ENCODE data around the gene VSTM2L. TPM values are rescaled to one million over a fixed set of nuclear protein-coding genes. Genes with fewer than 3 reads are reported as not detected.

Gene VSTM2L
- total and polyA plus RNA-seq, 2 of the 13 experiments (the other 11 are each of a cell fraction or from before 2014, with no cell fraction given) = not detected

DNA sequence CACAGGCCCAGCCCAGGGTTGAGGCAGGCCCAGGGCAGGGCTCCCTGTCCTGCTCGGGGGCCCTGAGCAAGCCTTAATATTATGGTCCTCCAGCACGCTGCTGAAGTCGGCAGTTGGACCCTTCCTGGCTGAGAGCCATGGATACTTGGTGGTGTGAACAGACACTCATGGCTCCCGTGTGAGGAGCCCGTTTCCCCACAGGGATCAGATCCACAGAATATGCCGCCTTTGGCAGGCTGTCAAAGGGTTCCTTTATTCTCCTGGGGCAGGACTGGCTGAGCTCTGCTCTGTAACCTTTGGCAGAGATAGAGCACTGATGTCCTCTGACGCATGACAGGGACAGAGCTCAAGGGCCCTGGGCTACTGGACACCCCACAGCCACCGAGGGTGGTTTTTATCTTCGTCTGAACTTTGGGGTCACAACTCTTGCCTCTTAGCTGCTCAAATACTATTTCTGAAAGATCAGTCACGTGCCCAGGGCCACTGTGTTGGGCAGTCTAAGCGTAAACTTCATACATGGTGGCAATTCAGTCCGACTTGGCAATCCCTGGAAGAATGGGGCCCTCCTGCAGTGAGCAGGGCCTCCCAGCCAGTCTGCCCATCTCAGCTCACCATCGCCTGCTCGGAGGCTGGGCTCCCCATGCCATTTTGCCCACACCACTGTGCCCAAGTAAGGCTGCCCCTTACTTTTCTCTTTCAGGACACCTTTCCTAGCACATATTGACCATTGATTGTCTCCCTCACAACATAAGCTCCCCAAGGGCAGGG lies 81.3 kb downstream of the VSTM2L start (continued):
- TF ChIP-seq, protein P1, sequence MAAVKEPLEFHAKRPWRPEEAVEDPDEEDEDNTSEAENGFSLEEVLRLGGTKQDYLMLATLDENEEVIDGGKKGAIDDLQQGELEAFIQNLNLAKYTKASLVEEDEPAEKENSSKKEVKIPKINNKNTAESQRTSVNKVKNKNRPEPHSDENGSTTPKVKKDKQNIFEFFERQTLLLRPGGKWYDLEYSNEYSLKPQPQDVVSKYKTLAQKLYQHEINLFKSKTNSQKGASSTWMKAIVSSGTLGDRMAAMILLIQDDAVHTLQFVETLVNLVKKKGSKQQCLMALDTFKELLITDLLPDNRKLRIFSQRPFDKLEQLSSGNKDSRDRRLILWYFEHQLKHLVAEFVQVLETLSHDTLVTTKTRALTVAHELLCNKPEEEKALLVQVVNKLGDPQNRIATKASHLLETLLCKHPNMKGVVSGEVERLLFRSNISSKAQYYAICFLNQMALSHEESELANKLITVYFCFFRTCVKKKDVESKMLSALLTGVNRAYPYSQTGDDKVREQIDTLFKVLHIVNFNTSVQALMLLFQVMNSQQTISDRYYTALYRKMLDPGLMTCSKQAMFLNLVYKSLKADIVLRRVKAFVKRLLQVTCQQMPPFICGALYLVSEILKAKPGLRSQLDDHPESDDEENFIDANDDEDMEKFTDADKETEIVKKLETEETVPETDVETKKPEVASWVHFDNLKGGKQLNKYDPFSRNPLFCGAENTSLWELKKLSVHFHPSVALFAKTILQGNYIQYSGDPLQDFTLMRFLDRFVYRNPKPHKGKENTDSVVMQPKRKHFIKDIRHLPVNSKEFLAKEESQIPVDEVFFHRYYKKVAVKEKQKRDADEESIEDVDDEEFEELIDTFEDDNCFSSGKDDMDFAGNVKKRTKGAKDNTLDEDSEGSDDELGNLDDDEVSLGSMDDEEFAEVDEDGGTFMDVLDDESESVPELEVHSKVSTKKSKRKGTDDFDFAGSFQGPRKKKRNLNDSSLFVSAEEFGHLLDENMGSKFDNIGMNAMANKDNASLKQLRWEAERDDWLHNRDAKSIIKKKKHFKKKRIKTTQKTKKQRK (IDR thresholded peaks at IDR 0.05; ENCODE audit: low read length) = no peak
- TF ChIP-seq ZNF337 (CRISPR knock-in tag; IDR thresholded peaks at IDR 0.05; ENCODE audit: borderline replicate concordance, low read depth) (no peak), ZNF234 (CRISPR knock-in tag; conservative IDR thresholded peaks at IDR 0.05) (no peak), REXO4 (CRISPR knock-in tag; IDR thresholded peaks at IDR 0.05; ENCODE audit: borderline replicate concordance) (no peak), BCL6 (CRISPR knock-in tag; IDR thresholded peaks at IDR 0.05) (peak; percentile 60; the same call in 1 of the 2 replicates), ZFP82 (CRISPR knock-in tag; IDR thresholded peaks at IDR 0.05; ENCODE audit: borderline replicate concordance) (no peak), ZSCAN31 (CRISPR knock-in tag; IDR thresholded peaks at IDR 0.05; ENCODE audit: low read depth) (peak; percentile 60; the same call in 1 of the 2 replicates), PPARG (CRISPR knock-in tag; conservative IDR thresholded peaks at IDR 0.05) (peak; percentile 99), GATA4 (IDR thresholded peaks at IDR 0.05; ENCODE audit: borderline replicate concordance, low read depth) (no peak), ZBTB20 (CRISPR knock-in tag; IDR thresholded peaks at IDR 0.05; ENCODE audit: borderline replicate concordance, low read depth) (0 out of 2 replicates have a peak, but pooled peaks have one; percentile 25), RARG (CRISPR knock-in tag; IDR thresholded peaks at IDR 0.05; ENCODE audit: low read depth) (no peak), NFYB (CRISPR knock-in tag; IDR thresholded peaks at IDR 0.05) (no peak), KMT2A (CRISPR knock-in tag; IDR thresholded peaks at IDR 0.05) (no peak), ZC3H13 (CRISPR knock-in tag; IDR thresholded peaks at IDR 0.05) (no peak), HNRNPK (IDR thresholded peaks at IDR 0.05; ENCODE audit: low read depth, low read length, poor library complexity, severe bottlenecking) (no peak), ZNF761 (CRISPR knock-in tag; conservative IDR thresholded peaks at IDR 0.05) (peak; percentile 74; the same call in 1 of the 2 replicates)
- TF ChIP-seq, protein P2, sequence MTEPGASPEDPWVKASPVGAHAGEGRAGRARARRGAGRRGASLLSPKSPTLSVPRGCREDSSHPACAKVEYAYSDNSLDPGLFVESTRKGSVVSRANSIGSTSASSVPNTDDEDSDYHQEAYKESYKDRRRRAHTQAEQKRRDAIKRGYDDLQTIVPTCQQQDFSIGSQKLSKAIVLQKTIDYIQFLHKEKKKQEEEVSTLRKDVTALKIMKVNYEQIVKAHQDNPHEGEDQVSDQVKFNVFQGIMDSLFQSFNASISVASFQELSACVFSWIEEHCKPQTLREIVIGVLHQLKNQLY (CRISPR knock-in tag; IDR thresholded peaks at IDR 0.05) = peak; percentile 57; the same call in 1 of the 2 replicates
- TF ChIP-seq, protein P3, sequence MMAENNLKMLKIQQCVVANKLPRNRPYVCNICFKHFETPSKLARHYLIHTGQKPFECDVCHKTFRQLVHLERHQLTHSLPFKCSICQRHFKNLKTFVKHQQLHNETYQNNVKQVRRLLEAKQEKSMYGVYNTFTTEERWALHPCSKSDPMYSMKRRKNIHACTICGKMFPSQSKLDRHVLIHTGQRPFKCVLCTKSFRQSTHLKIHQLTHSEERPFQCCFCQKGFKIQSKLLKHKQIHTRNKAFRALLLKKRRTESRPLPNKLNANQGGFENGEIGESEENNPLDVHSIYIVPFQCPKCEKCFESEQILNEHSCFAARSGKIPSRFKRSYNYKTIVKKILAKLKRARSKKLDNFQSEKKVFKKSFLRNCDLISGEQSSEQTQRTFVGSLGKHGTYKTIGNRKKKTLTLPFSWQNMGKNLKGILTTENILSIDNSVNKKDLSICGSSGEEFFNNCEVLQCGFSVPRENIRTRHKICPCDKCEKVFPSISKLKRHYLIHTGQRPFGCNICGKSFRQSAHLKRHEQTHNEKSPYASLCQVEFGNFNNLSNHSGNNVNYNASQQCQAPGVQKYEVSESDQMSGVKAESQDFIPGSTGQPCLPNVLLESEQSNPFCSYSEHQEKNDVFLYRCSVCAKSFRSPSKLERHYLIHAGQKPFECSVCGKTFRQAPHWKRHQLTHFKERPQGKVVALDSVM (CRISPR knock-in tag; IDR thresholded peaks at IDR 0.05) = no peak
- TF ChIP-seq, protein P4, sequence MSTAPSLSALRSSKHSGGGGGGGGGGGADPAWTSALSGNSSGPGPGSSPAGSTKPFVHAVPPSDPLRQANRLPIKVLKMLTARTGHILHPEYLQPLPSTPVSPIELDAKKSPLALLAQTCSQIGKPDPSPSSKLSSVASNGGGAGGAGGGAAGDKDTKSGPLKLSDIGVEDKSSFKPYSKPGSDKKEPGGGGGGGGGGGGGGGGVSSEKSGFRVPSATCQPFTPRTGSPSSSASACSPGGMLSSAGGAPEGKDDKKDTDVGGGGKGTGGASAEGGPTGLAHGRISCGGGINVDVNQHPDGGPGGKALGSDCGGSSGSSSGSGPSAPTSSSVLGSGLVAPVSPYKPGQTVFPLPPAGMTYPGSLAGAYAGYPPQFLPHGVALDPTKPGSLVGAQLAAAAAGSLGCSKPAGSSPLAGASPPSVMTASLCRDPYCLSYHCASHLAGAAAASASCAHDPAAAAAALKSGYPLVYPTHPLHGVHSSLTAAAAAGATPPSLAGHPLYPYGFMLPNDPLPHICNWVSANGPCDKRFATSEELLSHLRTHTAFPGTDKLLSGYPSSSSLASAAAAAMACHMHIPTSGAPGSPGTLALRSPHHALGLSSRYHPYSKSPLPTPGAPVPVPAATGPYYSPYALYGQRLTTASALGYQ (CRISPR knock-in tag; IDR thresholded peaks at IDR 0.05) = peak; percentile 16; the same call in 1 of the 2 replicates
- TF ChIP-seq, protein P5, sequence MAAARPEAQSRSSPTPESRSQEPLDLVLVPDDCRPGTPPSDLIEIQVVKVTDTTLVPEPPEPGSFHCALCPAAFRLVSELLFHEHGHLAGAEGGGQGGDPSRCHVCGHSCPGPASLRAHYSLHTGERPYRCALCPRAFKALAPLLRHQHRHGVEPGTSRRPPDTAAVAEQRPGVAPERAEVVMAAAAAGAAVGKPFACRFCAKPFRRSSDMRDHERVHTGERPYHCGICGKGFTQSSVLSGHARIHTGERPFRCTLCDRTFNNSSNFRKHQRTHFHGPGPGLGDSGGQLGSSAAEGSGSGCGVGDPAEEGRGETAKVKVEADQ (CRISPR knock-in tag; IDR thresholded peaks at IDR 0.05; ENCODE audit: borderline replicate concordance) = peak; percentile 62; the same call in 1 of the 2 replicates

All from HepG2 (cell line).